Astrocyte of the spinal cord (primary cell): ENCODE measurements around the gene OR8D4.

Source experiments
- DNase-seq: peaks from one replicate; pipeline ENCODE4 v3.0.0; 2011; ENCODE audit warnings: low read depth, low spot score
- H3K4me3 ChIP-seq: 2 replicates; pipeline ENCODE4 v1.5.1; 2011; ENCODE audit warnings: low read depth, mild to moderate bottlenecking, low read length, moderate library complexity
- CTCF ChIP-seq: IDR thresholded peaks from 2 replicates; pipeline ENCODE4 v1.5.1; 2012; ENCODE audit warnings: low read depth, mild to moderate bottlenecking, low read length, inconsistent platforms
- in situ Hi-C: cut with HindIII; loops from 2 replicates; pipeline ENCODE4 v1.10.0; 2017; ENCODE audit warnings: low sequenced_read_pairs

Gene OR8D4

GRCh38 chr11:123885570-123885969, 16.4 kb upstream of the OR8D4 start, which contains the start of gene TMEM225:
TMEM225 (minus strand) TSS chr11:123885670; CDS start chr11:123885425, 245 bp downstream.
- in situ Hi-C loops = no loop called here
- no peak for TF ChIP-seq CTCF

GRCh38 chr11:123892031-123892430, 9.9 kb upstream of the OR8D4 start:
- in situ Hi-C loops = no loop called here
- no peak for TF ChIP-seq CTCF
- DNase-seq = no peak
- no peak overlapping the region for H3K4me3 ChIP-seq

More at GRCh38 chr11:123885570-123885969, 16.4 kb upstream of the OR8D4 start, which contains the start of gene TMEM225:
- no peak for DNase-seq
- no peak within 1 kb of the TSS for H3K4me3 ChIP-seq

GRCh38 chr11:123899792-123900191, 2.2 kb upstream of the OR8D4 start:
- no peak for DNase-seq
- H3K4me3 ChIP-seq = no peak overlapping the region
- in situ Hi-C loops = no loop called here
- no peak for TF ChIP-seq CTCF

- no peak for DNase-seq
- in situ Hi-C loops = no loop called here
- no peak overlapping the region for H3K4me3 ChIP-seq
- no peak for TF ChIP-seq CTCF
Observed at GRCh38 chr11:123903932-123904331, 2.0 kb downstream of the OR8D4 start.

GRCh38 chr11:123904932-123905331, 3.0 kb downstream of the OR8D4 start:
- no peak for TF ChIP-seq CTCF
- H3K4me3 ChIP-seq = no peak overlapping the region
- no peak for DNase-seq
- in situ Hi-C loops = no loop called here

- no peak overlapping the region for H3K4me3 ChIP-seq
- in situ Hi-C loops = no loop called here
- TF ChIP-seq CTCF = no peak
Observed at GRCh38 chr11:123905826-123906225, 3.9 kb downstream of the OR8D4 start.

GRCh38 chr11:123920943-123921342, 19.0 kb downstream of the OR8D4 start:
- no peak for TF ChIP-seq CTCF
- H3K4me3 ChIP-seq = no peak overlapping the region
- no peak for DNase-seq
- in situ Hi-C loops = no loop called here

More at GRCh38 chr11:123905826-123906225, 3.9 kb downstream of the OR8D4 start:
- DNase-seq = no peak
